AG04449 (cell line): ENCODE results near the gene WWTR1.

Source experiments
- CTCF ChIA-PET: fragments of 350-600 bp; formaldehyde crosslinking; extraction: SDS; loops from one replicate; lab custom pipeline; 2021; ENCODE audit warnings: antibody characterized with exemption; lab: Yijun Ruan, JAX
- POLR2A ChIA-PET: fragments of 400-600, 350-600 bp; formaldehyde crosslinking; extraction: SDS; loops from one replicate; lab custom pipeline; 2020; ENCODE audit warnings: antibody characterized with exemption, inconsistent platforms; lab: Yijun Ruan, JAX
- DNase-seq: peaks from one replicate; pipeline ENCODE4 v3.0.0-alpha.2; 2010; ENCODE audit warnings: low read depth, low spot score
- H3K4me3 ChIP-seq: 2 replicates; pipeline ENCODE4 v1.5.1; 2011; ENCODE audit warnings: low read depth, mild to moderate bottlenecking, control low read depth, low read length
- CTCF ChIP-seq: IDR thresholded peaks from one replicate; pipeline ENCODE4 v1.5.1; 2011; ENCODE audit warnings: mild to moderate bottlenecking, moderate library complexity, low read length, control low read depth, inconsistent platforms; ENCODE audit not compliant: insufficient read depth; ENCODE audit errors: missing control alignments

Gene WWTR1

GRCh38 chr3:149657926-149658743, at the start of gene WWTR1:
Gene WWTR1 (minus strand): TSS chr3:149658025. CDS start chr3:149657306, 719 bp downstream.
- POLR2A ChIA-PET = interaction anchor here (0.6 to 3.7 kb wide), 30 partner anchors 9 to 192 kb away, joined by 3 to 26 read pairs (median 4); partner anchors contain the start of gene RNF13
- CTCF ChIA-PET = interaction anchor here (0.8 to 3.1 kb wide), 11 partner anchors 9 to 156 kb away, joined by 3 to 15 read pairs (median 5); no protein-coding TSS in a partner anchor
- peak; percentile 22 for TF ChIP-seq CTCF
- H3K4me3 ChIP-seq = peak within 1 kb of the TSS; percentile 93
- peak; percentile 79 for DNase-seq

GRCh38 chr3:149706905-149707304, 49.1 kb upstream of the WWTR1 start:
- CTCF ChIA-PET = interaction anchor here (0.6 to 2.0 kb wide), 3 partner anchors 11 to 197 kb away, joined by 3 to 14 read pairs (median 3); no protein-coding TSS in a partner anchor
- POLR2A ChIA-PET = no interaction called here

GRCh38 chr3:149705416-149705815, 47.6 kb upstream of the WWTR1 start:
- POLR2A ChIA-PET = interaction anchor here (0.6 kb wide), 1 partner anchor 49 kb away, joined by 3 read pairs; no protein-coding TSS in a partner anchor
- TF ChIP-seq CTCF = no peak
- DNase-seq = no peak
- CTCF ChIA-PET = interaction anchor here (2.1 to 5.3 kb wide), 4 partner anchors 12 to 174 kb away, joined by 5 to 45 read pairs (median 14); no protein-coding TSS in a partner anchor
- H3K4me3 ChIP-seq = no peak overlapping the region

More at GRCh38 chr3:149706905-149707304, 49.1 kb upstream of the WWTR1 start:
- DNase-seq = no peak
- no peak for TF ChIP-seq CTCF
- H3K4me3 ChIP-seq = no peak overlapping the region

GRCh38 chr3:149703466-149703865, 45.6 kb upstream of the WWTR1 start:
- CTCF ChIA-PET = interaction anchor here (1.0 to 5.3 kb wide), 4 partner anchors 14 to 172 kb away, joined by 3 to 45 read pairs (median 10); no protein-coding TSS in a partner anchor

GRCh38 chr3:149702691-149703441, 45.0 kb upstream of the WWTR1 start:
- CTCF ChIA-PET = interaction anchor here (1.0 to 5.3 kb wide), 4 partner anchors 15 to 172 kb away, joined by 3 to 45 read pairs (median 10); no protein-coding TSS in a partner anchor
- POLR2A ChIA-PET = interaction anchor here (0.7 to 1.7 kb wide), 2 partner anchors 45 to 286 kb away, joined by 3 to 17 read pairs; partner anchors contain the start of gene WWTR1
- H3K4me3 ChIP-seq = no peak overlapping the region
- peak; percentile 82 for DNase-seq
- no peak for TF ChIP-seq CTCF

More at GRCh38 chr3:149703466-149703865, 45.6 kb upstream of the WWTR1 start:
- TF ChIP-seq CTCF = no peak
- no peak overlapping the region for H3K4me3 ChIP-seq
- no peak for DNase-seq
- POLR2A ChIA-PET = interaction anchor here (0.7 to 1.7 kb wide), 2 partner anchors 46 to 287 kb away, joined by 3 to 17 read pairs; partner anchors contain the start of gene WWTR1
